H9 (cell line): ENCODE results near the gene ITGB7. TPM values are rescaled to one million over a fixed set of nuclear protein-coding genes. Genes with fewer than 3 reads are reported as not detected.
A peak's percentile ranks its signal among the peaks of the same experiment; 100 is the strongest.

Source experiments
- DNase-seq: peaks from one replicate; pipeline ENCODE4 v3.0.0-alpha.2; 2017
- H2AFZ ChIP-seq: one replicate; pipeline ENCODE4 v1.6.1; 2013; ENCODE audit warnings: mild to moderate bottlenecking, low read length, control low read depth, moderate library complexity
- H2AK5ac ChIP-seq: 2 replicates; pipeline ENCODE4 v1.6.1; 2013; ENCODE audit warnings: low read length, control low read depth, mixed read lengths; ENCODE audit not compliant: insufficient read length
- H2BK120ac ChIP-seq: one replicate; pipeline ENCODE4 v1.6.1; 2013; ENCODE audit warnings: low read depth, mild to moderate bottlenecking, low read length, control low read depth, inconsistent platforms; ENCODE audit not compliant: poor library complexity, severe bottlenecking
- H2BK12ac ChIP-seq: 2 replicates; pipeline ENCODE4 v1.6.1; 2013; ENCODE audit warnings: low read length, control low read depth, mixed read lengths, low read depth; ENCODE audit not compliant: insufficient read length
- H2BK15ac ChIP-seq: 2 replicates; pipeline ENCODE4 v1.6.1; 2013; ENCODE audit warnings: low read depth, low read length, control low read depth
- H2BK20ac ChIP-seq: one replicate; pipeline ENCODE4 v1.6.1; 2013; ENCODE audit warnings: low read depth, mild to moderate bottlenecking, low read length, control low read depth, inconsistent platforms; ENCODE audit not compliant: poor library complexity, severe bottlenecking
- H2BK5ac ChIP-seq: 2 replicates; pipeline ENCODE4 v1.6.1; 2013; ENCODE audit warnings: low read length, control low read depth, mixed read lengths; ENCODE audit not compliant: insufficient read length
- H3K14ac ChIP-seq: 2 replicates; pipeline ENCODE4 v1.6.1; 2013; ENCODE audit warnings: low read length, control low read depth; ENCODE audit not compliant: insufficient read depth
- H3K18ac ChIP-seq: 2 replicates; pipeline ENCODE4 v1.6.1; 2013; ENCODE audit warnings: low read depth, mild to moderate bottlenecking, mixed read lengths, low read length, control low read depth; ENCODE audit not compliant: insufficient read length
- H3K23ac ChIP-seq: 2 replicates; pipeline ENCODE4 v1.6.1; 2013; ENCODE audit warnings: low read length, control low read depth, mixed read lengths, low read depth; ENCODE audit not compliant: insufficient read length
- H3K23me2 ChIP-seq: 2 replicates; pipeline ENCODE4 v1.6.1; 2013; ENCODE audit warnings: low read depth, mild to moderate bottlenecking, mixed read lengths, low read length, control low read depth; ENCODE audit not compliant: insufficient read length, poor library complexity, severe bottlenecking
- H3K27ac ChIP-seq: 2 replicates; pipeline ENCODE4 v1.5.1; 2013; ENCODE audit warnings: low read length, control low read depth, mixed read lengths, low read depth; ENCODE audit not compliant: insufficient read length
- H3K27me3 ChIP-seq: 2 replicates; pipeline ENCODE4 v1.6.1; 2013; ENCODE audit warnings: low read length, control low read depth, inconsistent platforms; ENCODE audit not compliant: insufficient read depth
- H3K4ac ChIP-seq: 2 replicates; pipeline ENCODE4 v1.6.1; 2013; ENCODE audit warnings: low read depth, mild to moderate bottlenecking, control low read depth, inconsistent platforms, low read length, moderate library complexity
- H3K4me1 ChIP-seq: 2 replicates; pipeline ENCODE4 v1.6.1; 2013; ENCODE audit warnings: low read length, control low read depth, inconsistent platforms; ENCODE audit not compliant: insufficient read depth
- H3K4me2 ChIP-seq: 2 replicates; pipeline ENCODE4 v1.6.1; 2013; ENCODE audit warnings: low read length, control low read depth, mixed read lengths; ENCODE audit not compliant: insufficient read length, insufficient read depth
- H3K56ac ChIP-seq: 2 replicates; pipeline ENCODE4 v1.6.1; 2013; ENCODE audit warnings: low read depth, mild to moderate bottlenecking, mixed read lengths, low read length, control low read depth; ENCODE audit not compliant: insufficient read length
- H3K79me1 ChIP-seq: 2 replicates; pipeline ENCODE4 v1.6.1; 2013; ENCODE audit warnings: low read depth, mild to moderate bottlenecking, moderate library complexity, low read length, control low read depth, inconsistent platforms; ENCODE audit not compliant: insufficient read depth, poor library complexity, severe bottlenecking
- H3K79me2 ChIP-seq: 2 replicates; pipeline ENCODE4 v1.6.1; 2013; ENCODE audit warnings: low read length, control low read depth, inconsistent platforms; ENCODE audit not compliant: insufficient read depth
- H3K9ac ChIP-seq: 2 replicates; pipeline ENCODE4 v1.6.1; 2013; ENCODE audit warnings: low read length, control low read depth, mixed read lengths; ENCODE audit not compliant: insufficient read length; ENCODE audit errors: extremely low read depth
- H3K9me3 ChIP-seq: one replicate; pipeline ENCODE4 v1.6.1; 2013; ENCODE audit warnings: low read depth, low read length, inconsistent platforms; ENCODE audit not compliant: control insufficient read depth
- H3T11ph ChIP-seq: one replicate; pipeline ENCODE4 v1.6.1; 2013; ENCODE audit warnings: mild to moderate bottlenecking, low read length, control low read depth, inconsistent platforms
- H4K20me1 ChIP-seq: one replicate; pipeline ENCODE4 v1.6.1; 2013; ENCODE audit not compliant: control insufficient read depth, insufficient read length, insufficient read depth
- H4K5ac ChIP-seq: 2 replicates; pipeline ENCODE4 v1.6.1; 2013; ENCODE audit warnings: low read depth, mild to moderate bottlenecking, mixed read lengths, low read length, control low read depth; ENCODE audit not compliant: insufficient read length
- H4K8ac ChIP-seq: replicated peaks from 2 replicates; pipeline ENCODE4 v1.6.1; 2013; ENCODE audit warnings: low read length, control low read depth, mixed read lengths, low read depth; ENCODE audit not compliant: insufficient read length
- H4K91ac ChIP-seq: 2 replicates; pipeline ENCODE4 v1.6.1; 2013; ENCODE audit warnings: low read depth, mild to moderate bottlenecking, moderate library complexity, mixed read lengths, low read length, control low read depth; ENCODE audit not compliant: insufficient read length
- H3K27ac Mint-ChIP-seq, 3 experiments: 2 replicates in 2 of 3; 3 replicates in 1 of 3; pipeline ENCODE4 v1.8.0; 2020 to 2021; ENCODE audit warnings: mixed read lengths in 3 of 3, mild to moderate bottlenecking in 1 of 3, moderate library complexity in 1 of 3
- H3K27me3 Mint-ChIP-seq: 2 replicates; pipeline ENCODE4 v1.8.0; 2021; ENCODE audit warnings: low read depth, mild to moderate bottlenecking, moderate library complexity, mixed read lengths
- H3K36me3 Mint-ChIP-seq, 3 experiments: 2 replicates in 2 of 3; 3 replicates in 1 of 3; pipeline ENCODE4 v1.8.0; 2020 to 2021; ENCODE audit warnings: low read depth in 3 of 3, mixed read lengths in 3 of 3; ENCODE audit not compliant: insufficient read depth in 1 of 3
- H3K4me1 Mint-ChIP-seq, 2 experiments: 2 replicates each; pipeline ENCODE4 v1.8.0; 2020; ENCODE audit warnings: mixed read lengths in 2 of 2
- H3K4me3 Mint-ChIP-seq, 2 experiments: 2 replicates in 1 of 2; 3 replicates in 1 of 2; pipeline ENCODE4 v1.8.0; 2020 to 2021; ENCODE audit warnings: mild to moderate bottlenecking in 2 of 2, mixed read lengths in 2 of 2, moderate library complexity in 1 of 2
- H3K9me3 Mint-ChIP-seq, 2 experiments: 2 replicates in 1 of 2; 3 replicates in 1 of 2; pipeline ENCODE4 v1.8.0; 2020; ENCODE audit warnings: mild to moderate bottlenecking in 2 of 2, mixed read lengths in 2 of 2, moderate library complexity in 1 of 2
- WGBS: extraction: QIAGEN DNeasy Blood & Tissue Kit; methylation state at CpG from one replicate; pipeline ENCODE4 v1.1.7; 2013; ENCODE audit warnings: missing lambda C conversion rate, low lambda C conversion rate, mixed read lengths; ENCODE audit not compliant: insufficient read length; ENCODE audit errors: extremely low coverage; 5-methylcytosine and 5-hydroxymethylcytosine counted together
- total RNA-seq: library from RNA; stranded (reverse); gene quantifications from 2 replicates; pipeline ENCODE4 v1.2.1, GENCODE V29; 2021
- TF ChIP-seq, protein P1 (sequence below): fragments of 200-600 bp; sonication (generic); conservative IDR thresholded peaks from 3 replicates; pipeline ENCODE4 v1.8.0; 2021; ENCODE audit warnings: antibody characterized with exemption, mild to moderate bottlenecking

ITGB7 gene
- total RNA-seq, 1 experiment from 2014 or later, result 0.39 TPM

DNA sequence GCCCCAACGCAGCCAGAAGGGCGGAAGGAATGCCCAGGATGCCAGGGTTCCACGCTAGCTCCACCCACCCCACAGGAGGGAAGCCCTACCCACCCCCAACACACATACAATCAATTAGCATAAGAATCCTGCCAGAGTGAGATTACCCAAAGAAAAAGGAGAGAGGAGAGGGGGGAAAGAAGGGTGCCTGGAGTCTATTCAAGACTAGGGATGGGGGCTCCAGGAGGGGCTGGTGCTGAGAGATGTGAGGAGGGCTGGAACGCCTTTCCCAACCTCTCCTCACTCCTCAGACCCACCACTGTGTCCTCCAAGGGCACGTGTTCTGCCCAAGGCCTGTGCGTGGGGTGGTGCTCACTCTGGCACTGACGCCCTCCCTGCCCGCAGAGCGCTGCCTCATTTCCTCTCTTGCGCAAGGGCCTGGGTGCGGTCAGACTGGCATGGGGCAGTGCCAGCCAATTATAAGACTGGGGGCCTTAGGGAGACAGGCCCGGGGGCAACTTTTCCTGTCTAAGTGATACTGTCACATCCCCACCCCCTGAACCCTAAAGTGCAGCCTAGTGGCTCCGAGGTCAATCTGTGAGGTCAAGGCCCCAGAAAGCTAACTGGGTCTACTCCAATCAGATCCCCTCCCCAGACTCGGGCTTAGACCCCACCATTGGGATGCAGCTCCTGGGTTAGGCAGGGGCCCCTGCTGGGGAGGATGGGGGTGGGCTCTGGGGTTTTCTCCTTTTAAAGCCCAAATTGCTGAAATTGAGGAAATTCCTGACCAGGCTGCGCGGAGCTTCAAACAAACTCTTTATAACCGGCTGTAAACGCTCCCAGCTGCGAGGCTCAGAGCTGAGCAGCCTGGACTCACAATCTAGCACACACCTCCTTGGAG is 10.2 kb upstream of the ITGB7 start:
- Histone ChIP-seq H3K4me1 (peaks cover 33% of the 10 kb centered on the region; the same call in 1 of the 2 replicates), H3K18ac (no peak overlapping the region), H4K5ac (no peak overlapping the region), H3K9ac (no peak overlapping the region), H4K20me1 (no peaks in the 10 kb centered on the region), H3K23me2 (peaks cover 22% of the 10 kb centered on the region), H3K27ac (peak overlapping the region; percentile 20), H2AFZ (no peak overlapping the region), H3K79me2 (peaks cover 4% of the 10 kb centered on the region; the same call in 1 of the 2 replicates), H4K91ac (no peak overlapping the region), H2BK15ac (no peak overlapping the region), H2BK20ac (no peak overlapping the region), H3K14ac (no peak overlapping the region), H3K23ac (no peak overlapping the region), H3K56ac (no peak overlapping the region), H4K8ac (no peak overlapping the region), H2BK5ac (no peak overlapping the region), H3T11ph (no peak overlapping the region), H3K79me1 (no peaks in the 10 kb centered on the region), H2BK12ac (no peak overlapping the region), H2BK120ac (no peak overlapping the region), H2AK5ac (no peak overlapping the region), H3K4ac (no peak overlapping the region), H3K4me2 (peak overlapping the region; percentile 99), H3K9me3 (no peaks in the 10 kb centered on the region), H3K27me3 (peaks cover 3% of the 10 kb centered on the region; the same call in 1 of the 2 replicates)
- Mint-ChIP-seq H3K9me3 (no peaks in the 10 kb centered on the region; a peak in 2 of 5 replicates), H3K27me3 (peaks cover 17% of the 10 kb centered on the region), H3K36me3 (peaks cover 14 to 37% (median 32%) of the 10 kb centered on the region in 3 experiments; a peak in 6 of 7 replicates), H3K4me1 (peaks cover 66 to 72% of the 10 kb centered on the region in 2 experiments), H3K27ac (peak overlapping the region; percentile 85 to 98 (median 92)), H3K4me3 (peak overlapping the region; percentile 86 to 94)
- TF ChIP-seq, protein P1, sequence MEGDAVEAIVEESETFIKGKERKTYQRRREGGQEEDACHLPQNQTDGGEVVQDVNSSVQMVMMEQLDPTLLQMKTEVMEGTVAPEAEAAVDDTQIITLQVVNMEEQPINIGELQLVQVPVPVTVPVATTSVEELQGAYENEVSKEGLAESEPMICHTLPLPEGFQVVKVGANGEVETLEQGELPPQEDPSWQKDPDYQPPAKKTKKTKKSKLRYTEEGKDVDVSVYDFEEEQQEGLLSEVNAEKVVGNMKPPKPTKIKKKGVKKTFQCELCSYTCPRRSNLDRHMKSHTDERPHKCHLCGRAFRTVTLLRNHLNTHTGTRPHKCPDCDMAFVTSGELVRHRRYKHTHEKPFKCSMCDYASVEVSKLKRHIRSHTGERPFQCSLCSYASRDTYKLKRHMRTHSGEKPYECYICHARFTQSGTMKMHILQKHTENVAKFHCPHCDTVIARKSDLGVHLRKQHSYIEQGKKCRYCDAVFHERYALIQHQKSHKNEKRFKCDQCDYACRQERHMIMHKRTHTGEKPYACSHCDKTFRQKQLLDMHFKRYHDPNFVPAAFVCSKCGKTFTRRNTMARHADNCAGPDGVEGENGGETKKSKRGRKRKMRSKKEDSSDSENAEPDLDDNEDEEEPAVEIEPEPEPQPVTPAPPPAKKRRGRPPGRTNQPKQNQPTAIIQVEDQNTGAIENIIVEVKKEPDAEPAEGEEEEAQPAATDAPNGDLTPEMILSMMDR, result no peak
- WGBS, result no CpG with 5 or more reads among the region's 19 CpGs
- peak; percentile 88 for DNase-seq
